CD4-positive, alpha-beta memory T cell (primary cell): Measurements from ENCODE around the gene RPUSD1. TPM values are rescaled to one million over a fixed set of nuclear protein-coding genes. Genes with fewer than 3 reads are reported as not detected.
A peak's percentile ranks its signal among the peaks of the same experiment; 100 is the strongest.

Source experiments
- CTCF ChIA-PET: fragments of 350-600 bp; sonication (Branson Sonifier 250); formaldehyde crosslinking; loops from one replicate; lab custom pipeline; 2021; ENCODE audit warnings: inconsistent platforms; ENCODE audit not compliant: partially characterized antibody; lab: Charles Lee
- POLR2A ChIA-PET: fragments of 350-600 bp; sonication (Branson Sonifier 250); formaldehyde crosslinking; loops from one replicate; lab custom pipeline; 2021; ENCODE audit not compliant: partially characterized antibody; lab: Charles Lee
- DNase-seq, 5 donors: peaks; one replicate each; pipeline versions ENCODE4 v3.0.0 to v3.0.0-alpha.2; 2020 to 2022; ENCODE audit warnings: mixed read lengths in 1 of 5
- H3K27ac ChIP-seq: one replicate; pipeline ENCODE4 v1.7.0; 2013; ENCODE audit warnings: low read depth, low read length
- H3K27me3 ChIP-seq: 2 replicates; pipeline ENCODE4 v1.7.0; 2013; ENCODE audit warnings: mild to moderate bottlenecking, low read length, moderate library complexity; ENCODE audit not compliant: insufficient read depth
- H3K36me3 ChIP-seq: 2 replicates; pipeline ENCODE4 v1.7.0; 2013; ENCODE audit warnings: mild to moderate bottlenecking, low read length, moderate library complexity; ENCODE audit not compliant: insufficient read depth
- H3K4me1 ChIP-seq: 2 replicates; pipeline ENCODE4 v1.7.0; 2013; ENCODE audit warnings: mild to moderate bottlenecking, low read length, moderate library complexity; ENCODE audit not compliant: insufficient read depth
- H3K4me3 ChIP-seq, 2 donors: one replicate each; pipeline ENCODE4 v1.7.0; 2013; ENCODE audit warnings: low read length in 2 of 2, mild to moderate bottlenecking in 1 of 2
- H3K9me3 ChIP-seq, 2 donors: one replicate each; pipeline ENCODE4 v1.7.0; 2013; ENCODE audit warnings: low read length in 2 of 2, control low read depth in 1 of 2; ENCODE audit not compliant: control insufficient read depth in 1 of 2
- H3K27ac Mint-ChIP-seq, 7 donors: one replicate each; pipeline ENCODE4 v1.8.0; 2020 to 2021; ENCODE audit warnings: mixed read lengths in 7 of 7, mild to moderate bottlenecking in 6 of 7, inconsistent platforms in 3 of 7, moderate library complexity in 3 of 7
- H3K27me3 Mint-ChIP-seq, 2 donors: one replicate each; pipeline ENCODE4 v1.8.0; 2020 to 2021; ENCODE audit warnings: mixed read lengths in 2 of 2
- H3K36me3 Mint-ChIP-seq, 2 donors: one replicate each; pipeline ENCODE4 v1.8.0; 2020 to 2021; ENCODE audit warnings: mixed read lengths in 2 of 2, inconsistent platforms in 1 of 2, mild to moderate bottlenecking in 1 of 2
- H3K4me1 Mint-ChIP-seq, 4 donors: one replicate each; pipeline ENCODE4 v1.8.0; 2020 to 2021; ENCODE audit warnings: mixed read lengths in 4 of 4, mild to moderate bottlenecking in 1 of 4
- H3K4me3 Mint-ChIP-seq, 8 donors: one replicate each; pipeline ENCODE4 v1.8.0; 2020 to 2021; ENCODE audit warnings: mixed read lengths in 8 of 8, mild to moderate bottlenecking in 7 of 8, moderate library complexity in 6 of 8, inconsistent platforms in 3 of 8
- H3K9me3 Mint-ChIP-seq, 8 donors: one replicate each; pipeline ENCODE4 v1.8.0; 2020 to 2021; ENCODE audit warnings: mixed read lengths in 8 of 8, mild to moderate bottlenecking in 5 of 8, inconsistent platforms in 3 of 8, moderate library complexity in 1 of 8
- intact Hi-C: fragments of 100-400 bp; cut with micrococcal nuclease; formaldehyde crosslinking; loops from one replicate; pipeline ENCODE4 v1.15.1; 2023
- polyA plus RNA-seq, 2 donors: library from polyadenylated mRNA; unstranded; fragments of 300-500 nt; fragmentation: Illumina TruSeq; gene quantifications; one replicate each; pipeline ENCODE4 v1.2.3, GENCODE V29; 2021
- total RNA-seq, 2 experiments: library from RNA; stranded (reverse); gene quantifications; one replicate each; pipeline ENCODE4 v1.2.3, GENCODE V29; 2021

Gene RPUSD1
- total and polyA plus RNA-seq, 4 experiments from 2014 or later: 19.9 to 31.1 (median 28.3) TPM

- H3K27ac ChIP-seq: no peak overlapping the region
- H3K27me3 ChIP-seq: no peaks in the 10 kb centered on the region
- Mint-ChIP-seq H3K9me3 (no peaks in the 10 kb centered on the region), H3K4me1 (peaks cover 0 to 5% (median 2%) of the 10 kb centered on the region in 4 donors), H3K4me3 (no peak overlapping the region), H3K27ac (no peak overlapping the region), H3K36me3 (peaks cover 4 to 7% of the 10 kb centered on the region in 2 donors), H3K27me3 (peaks cover 0 to 2% of the 10 kb centered on the region in 2 donors)
- H3K4me1 ChIP-seq: peaks cover 1% of the 10 kb centered on the region
- ChIA-PET CTCF (no interaction called here), POLR2A (no interaction called here)
- no peak for DNase-seq
- no peak overlapping the region for H3K4me3 ChIP-seq
- no peaks in the 10 kb centered on the region for H3K36me3 ChIP-seq
- H3K9me3 ChIP-seq: no peaks in the 10 kb centered on the region
- intact Hi-C loops: no loop called here
Measured at GRCh38 chr16:794091-794822, 6.1 kb upstream of the RPUSD1 start.

- H3K9me3 ChIP-seq: no peaks in the 10 kb centered on the region
- ChIA-PET CTCF (no interaction called here), POLR2A (interaction anchor here (0.6 kb wide), 1 partner anchor 50 kb away, joined by 3 read pairs; no protein-coding TSS in a partner anchor)
- intact Hi-C loops: no loop called here
- Mint-ChIP-seq H3K4me1 (peaks cover 0 to 5% (median 2%) of the 10 kb centered on the region in 4 donors), H3K27ac (no peak overlapping the region), H3K27me3 (no peaks in the 10 kb centered on the region), H3K9me3 (no peaks in the 10 kb centered on the region), H3K36me3 (peaks cover 4 to 7% of the 10 kb centered on the region in 2 donors), H3K4me3 (no peak overlapping the region)
- peaks cover 6% of the 10 kb centered on the region for H3K4me1 ChIP-seq
- H3K36me3 ChIP-seq: no peaks in the 10 kb centered on the region
- no peak overlapping the region for H3K4me3 ChIP-seq
- no peak overlapping the region for H3K27ac ChIP-seq
- H3K27me3 ChIP-seq: no peaks in the 10 kb centered on the region
- no peak for DNase-seq
Measured at GRCh38 chr16:793414-793813, 5.2 kb upstream of the RPUSD1 start.

- Histone ChIP-seq H3K27ac (no peak overlapping the region), H3K4me3 (no peak overlapping the region), H3K27me3 (no peaks in the 10 kb centered on the region), H3K36me3 (no peaks in the 10 kb centered on the region), H3K9me3 (no peaks in the 10 kb centered on the region), H3K4me1 (peaks cover 10% of the 10 kb centered on the region)
- ChIA-PET CTCF (no interaction called here), POLR2A (no interaction called here)
- DNase-seq: no peak
- Mint-ChIP-seq H3K36me3 (peaks cover 4 to 7% of the 10 kb centered on the region in 2 donors), H3K9me3 (no peaks in the 10 kb centered on the region), H3K4me1 (peaks cover 0 to 10% (median 3%) of the 10 kb centered on the region in 4 donors), H3K27ac (no peak overlapping the region), H3K4me3 (no peak overlapping the region), H3K27me3 (no peaks in the 10 kb centered on the region)
- intact Hi-C loops: no loop called here
Measured at GRCh38 chr16:792221-792995, 4.2 kb upstream of the RPUSD1 start.

GRCh38 chr16:791131-791530, 3.0 kb upstream of the RPUSD1 start:
- ChIA-PET CTCF (no interaction called here), POLR2A (no interaction called here)
- Mint-ChIP-seq H3K36me3 (peaks cover 4 to 10% of the 10 kb centered on the region in 2 donors), H3K27me3 (no peaks in the 10 kb centered on the region), H3K4me1 (peaks cover 0 to 21% (median 3%) of the 10 kb centered on the region in 4 donors), H3K9me3 (no peaks in the 10 kb centered on the region), H3K4me3 (no peak overlapping the region), H3K27ac (no peak overlapping the region)
- DNase-seq: no peak
- no peak overlapping the region for H3K27ac ChIP-seq
- intact Hi-C loops: no loop called here
- H3K4me1 ChIP-seq: peaks cover 18% of the 10 kb centered on the region
- H3K36me3 ChIP-seq: peaks cover 4% of the 10 kb centered on the region
- H3K9me3 ChIP-seq: no peaks in the 10 kb centered on the region
- no peak overlapping the region for H3K4me3 ChIP-seq
- no peaks in the 10 kb centered on the region for H3K27me3 ChIP-seq

- Mint-ChIP-seq H3K27me3 (no peaks in the 10 kb centered on the region), H3K9me3 (no peaks in the 10 kb centered on the region), H3K4me1 (peaks cover 1 to 25% (median 5%) of the 10 kb centered on the region in 4 donors), H3K36me3 (peaks cover 4 to 10% of the 10 kb centered on the region in 2 donors), H3K4me3 (peak overlapping the region in 7 of 8 donors; percentile 26 to 72 (median 51)), H3K27ac (peak overlapping the region in 2 of 7 donors; percentile 31 to 46)
- no peak for DNase-seq
- ChIA-PET POLR2A (no interaction called here), CTCF (no interaction called here)
- peaks cover 6% of the 10 kb centered on the region for H3K36me3 ChIP-seq
- no peak overlapping the region for H3K27ac ChIP-seq
- no peak overlapping the region for H3K4me3 ChIP-seq
- H3K4me1 ChIP-seq: peaks cover 21% of the 10 kb centered on the region
- H3K9me3 ChIP-seq: no peaks in the 10 kb centered on the region
- no peaks in the 10 kb centered on the region for H3K27me3 ChIP-seq
- intact Hi-C loops: no loop called here
Measured at GRCh38 chr16:790086-790485, 1.9 kb upstream of the RPUSD1 start.

- DNase-seq: no peak
- peak overlapping the region; percentile 61 for H3K27ac ChIP-seq
- H3K36me3 ChIP-seq: peaks cover 6% of the 10 kb centered on the region
- H3K27ac Mint-ChIP-seq: peak overlapping the region in 1 of 7 donors; percentile 46
- POLR2A ChIA-PET: interaction anchor here (1.2 to 3.0 kb wide), 5 partner anchors 13 to 192 kb away, joined by 3 to 15 read pairs (median 5); partner anchors contain the start of genes ANTKMT and SOX8
- intact Hi-C loops: loop anchor here (2.0 to 5.0 kb wide), 3 partner anchors 49 to 181 kb away; partner anchors contain the start of genes CIAO3, LMF1 and WDR90
- no peaks in the 10 kb centered on the region for H3K9me3 ChIP-seq
- H3K4me1 Mint-ChIP-seq: peaks cover 2 to 30% (median 8%) of the 10 kb centered on the region in 4 donors
- no peak overlapping the region for H3K4me3 Mint-ChIP-seq
- peaks cover 8 to 10% of the 10 kb centered on the region in 2 donors for H3K36me3 Mint-ChIP-seq
- peak overlapping the region in 1 of 2 donors; percentile 68 for H3K4me3 ChIP-seq
- CTCF ChIA-PET: interaction anchor here (6.7 kb wide), 1 partner anchor 77 kb away, joined by 84 read pairs; the partner anchor contains the start of gene METRN
- H3K4me1 ChIP-seq: peaks cover 21% of the 10 kb centered on the region
- no peaks in the 10 kb centered on the region for H3K27me3 ChIP-seq
- no peaks in the 10 kb centered on the region for H3K27me3 Mint-ChIP-seq
- H3K9me3 Mint-ChIP-seq: no peaks in the 10 kb centered on the region
Measured at GRCh38 chr16:789191-789850, 1.1 kb upstream of the RPUSD1 start.
